Measurements from ENCODE around the gene IRF2BP2.
A peak's percentile ranks its signal among the peaks of the same experiment; 100 is the strongest.

IRF2BP2 gene

GRCh38 chr1:234592240-234592639 is 17.7 kb downstream of the IRF2BP2 start:
- in situ Hi-C loops (cut with HindIII; ENCODE audit: low pct_ligation_motif_present, low pct_unique_long_range_greater_than_20kb, low sequenced_read_pairs) = no loop called here
- DNase-seq = no peak

- DNase-seq = no peak
- in situ Hi-C loops (cut with HindIII; ENCODE audit: low pct_ligation_motif_present, low pct_unique_long_range_greater_than_20kb, low sequenced_read_pairs) = no loop called here
These were observed 18.8 kb downstream of the IRF2BP2 start for GRCh38 chr1:234591131-234591530.

GRCh38 chr1:234589854-234590620 is 19.9 kb downstream of the IRF2BP2 start:
- DNase-seq = peak; percentile 89

GRCh38 chr1:234589064-234589800 is 20.7 kb downstream of the IRF2BP2 start:
- no peak for DNase-seq
- in situ Hi-C loops (cut with HindIII; ENCODE audit: low pct_ligation_motif_present, low pct_unique_long_range_greater_than_20kb, low sequenced_read_pairs) = no loop called here

More at GRCh38 chr1:234589854-234590620, 19.9 kb downstream of the IRF2BP2 start:
- in situ Hi-C loops (cut with HindIII; ENCODE audit: low pct_ligation_motif_present, low pct_unique_long_range_greater_than_20kb, low sequenced_read_pairs) = no loop called here

GRCh38 chr1:234588386-234588785 is 21.6 kb downstream of the IRF2BP2 start:
- no peak for DNase-seq
- in situ Hi-C loops (cut with HindIII; ENCODE audit: low pct_ligation_motif_present, low pct_unique_long_range_greater_than_20kb, low sequenced_read_pairs) = no loop called here

- DNase-seq = no peak
- in situ Hi-C loops (cut with HindIII; ENCODE audit: low pct_ligation_motif_present, low pct_unique_long_range_greater_than_20kb, low sequenced_read_pairs) = no loop called here
These were observed 23.0 kb downstream of the IRF2BP2 start for GRCh38 chr1:234586892-234587485.

- in situ Hi-C loops (cut with HindIII; ENCODE audit: low pct_ligation_motif_present, low pct_unique_long_range_greater_than_20kb, low sequenced_read_pairs) = no loop called here
- DNase-seq = no peak
These were observed 23.7 kb downstream of the IRF2BP2 start for GRCh38 chr1:234586304-234586703.

- no peak for DNase-seq
- in situ Hi-C loops (cut with HindIII; ENCODE audit: low pct_ligation_motif_present, low pct_unique_long_range_greater_than_20kb, low sequenced_read_pairs) = no loop called here
These were observed 24.5 kb downstream of the IRF2BP2 start for GRCh38 chr1:234585330-234586055.

- no peak for DNase-seq
- in situ Hi-C loops (cut with HindIII; ENCODE audit: low pct_ligation_motif_present, low pct_unique_long_range_greater_than_20kb, low sequenced_read_pairs) = no loop called here
These were observed 25.1 kb downstream of the IRF2BP2 start for GRCh38 chr1:234584926-234585325.

- no peak for DNase-seq
- in situ Hi-C loops (cut with HindIII; ENCODE audit: low pct_ligation_motif_present, low pct_unique_long_range_greater_than_20kb, low sequenced_read_pairs) = no loop called here
These were observed 25.6 kb downstream of the IRF2BP2 start for GRCh38 chr1:234584420-234584805.

GRCh38 chr1:234583755-234584419 is 26.1 kb downstream of the IRF2BP2 start:
- in situ Hi-C loops (cut with HindIII; ENCODE audit: low pct_ligation_motif_present, low pct_unique_long_range_greater_than_20kb, low sequenced_read_pairs) = no loop called here
- no peak for DNase-seq

GRCh38 chr1:234582681-234583301 is 27.2 kb downstream of the IRF2BP2 start:
- in situ Hi-C loops (cut with HindIII; ENCODE audit: low pct_ligation_motif_present, low pct_unique_long_range_greater_than_20kb, low sequenced_read_pairs) = no loop called here
- no peak for DNase-seq

- DNase-seq = no peak
- in situ Hi-C loops (cut with HindIII; ENCODE audit: low pct_ligation_motif_present, low pct_unique_long_range_greater_than_20kb, low sequenced_read_pairs) = no loop called here
These were observed 27.8 kb downstream of the IRF2BP2 start for GRCh38 chr1:234582186-234582585.

GRCh38 chr1:234581063-234581714 is 28.8 kb downstream of the IRF2BP2 start:
- in situ Hi-C loops (cut with HindIII; ENCODE audit: low pct_ligation_motif_present, low pct_unique_long_range_greater_than_20kb, low sequenced_read_pairs) = no loop called here
- DNase-seq = no peak

GRCh38 chr1:234579967-234580366 is 30.0 kb downstream of the IRF2BP2 start:
- in situ Hi-C loops (cut with HindIII; ENCODE audit: low pct_ligation_motif_present, low pct_unique_long_range_greater_than_20kb, low sequenced_read_pairs) = no loop called here
- DNase-seq = peak; percentile 29

- no peak for DNase-seq
- in situ Hi-C loops (cut with HindIII; ENCODE audit: low pct_ligation_motif_present, low pct_unique_long_range_greater_than_20kb, low sequenced_read_pairs) = no loop called here
These were observed 31.2 kb downstream of the IRF2BP2 start for GRCh38 chr1:234578735-234579134.

GRCh38 chr1:234578087-234578486 is 31.9 kb downstream of the IRF2BP2 start:
- no peak for DNase-seq
- in situ Hi-C loops (cut with HindIII; ENCODE audit: low pct_ligation_motif_present, low pct_unique_long_range_greater_than_20kb, low sequenced_read_pairs) = no loop called here
